ENCODE results near the gene TRUB1.

Gene TRUB1

GRCh38 chr10:114987995-114988394, 50.0 kb downstream of the TRUB1 start:
- no peak for DNase-seq

DNA sequence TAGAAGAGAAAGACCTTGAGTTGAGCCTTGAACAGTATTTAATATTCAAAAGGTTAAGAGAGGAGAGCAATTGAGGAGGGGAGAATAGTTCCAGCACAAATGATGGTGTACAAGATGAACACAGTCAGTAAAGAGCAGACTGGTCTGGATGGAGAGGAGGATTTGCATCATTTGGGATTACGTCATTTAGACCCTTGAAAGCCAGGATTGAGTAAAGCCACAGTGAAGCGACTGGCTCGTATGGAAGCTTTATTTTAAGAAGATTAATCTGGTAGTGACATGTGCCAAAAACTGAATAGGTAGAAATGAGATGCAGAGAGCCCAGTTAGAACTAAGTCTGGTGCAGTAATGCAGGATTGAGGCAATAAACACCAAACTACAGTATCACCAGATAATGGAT, 52.6 kb downstream of the TRUB1 start:
- no peak for DNase-seq

DNA sequence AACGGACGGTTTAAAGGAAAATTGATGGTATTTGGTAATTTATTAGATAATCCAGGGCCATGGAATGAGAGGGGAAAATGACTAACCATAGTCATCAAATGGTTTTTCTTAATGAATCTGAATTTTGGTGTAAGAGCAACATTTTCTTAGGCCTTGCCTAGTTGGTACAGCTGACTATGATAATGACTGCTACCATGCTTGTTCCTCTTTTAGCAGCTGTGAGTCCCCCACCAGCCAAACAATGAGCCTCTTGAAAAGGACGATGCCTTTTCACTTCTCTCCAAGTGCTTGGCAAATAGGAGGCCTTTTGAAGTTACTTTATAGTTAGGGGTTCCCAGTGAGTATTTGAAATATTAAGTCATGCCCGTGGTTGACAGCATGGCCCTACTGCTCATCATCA, 53.0 kb downstream of the TRUB1 start:
- DNase-seq: no peak

GRCh38 chr10:114992189-114992775, 54.3 kb downstream of the TRUB1 start:
- no peak for DNase-seq

DNA sequence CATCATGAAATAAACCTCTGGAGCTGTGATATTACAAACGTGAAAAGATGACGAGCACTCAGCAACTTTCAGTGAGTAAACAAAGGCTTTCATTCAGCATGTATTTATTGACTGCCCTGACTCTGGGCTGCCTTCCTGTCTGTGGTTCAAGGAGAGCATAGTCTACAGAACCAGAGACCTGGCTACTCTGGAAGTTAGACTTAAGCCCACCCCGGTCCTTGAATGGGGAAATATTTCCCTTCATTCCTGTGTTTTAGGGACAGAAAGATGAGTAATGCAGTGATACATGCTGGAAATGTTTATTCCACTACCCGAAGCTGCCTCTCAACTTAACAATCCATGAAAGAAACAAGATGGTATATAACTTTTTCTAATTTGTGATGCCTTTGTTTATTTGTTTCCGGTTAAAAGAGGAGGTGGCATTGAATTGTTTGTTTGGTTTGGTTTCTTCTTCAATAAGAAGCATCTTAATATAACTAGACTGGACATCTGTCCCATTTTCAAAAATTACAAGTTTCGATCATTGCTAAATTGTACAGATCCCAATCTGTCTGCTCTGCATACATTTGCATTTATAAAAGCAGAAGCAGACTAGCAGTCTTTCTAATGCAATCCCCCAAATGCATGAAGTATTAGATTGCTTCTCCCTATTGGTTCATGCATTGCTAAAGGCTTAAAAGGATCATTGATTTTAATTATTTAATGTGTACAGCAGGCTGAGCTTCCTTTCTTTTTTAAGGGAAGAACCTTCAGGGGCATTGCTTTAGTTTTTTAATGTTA, 57.7 kb downstream of the TRUB1 start:
- no peak for DNase-seq

DNA sequence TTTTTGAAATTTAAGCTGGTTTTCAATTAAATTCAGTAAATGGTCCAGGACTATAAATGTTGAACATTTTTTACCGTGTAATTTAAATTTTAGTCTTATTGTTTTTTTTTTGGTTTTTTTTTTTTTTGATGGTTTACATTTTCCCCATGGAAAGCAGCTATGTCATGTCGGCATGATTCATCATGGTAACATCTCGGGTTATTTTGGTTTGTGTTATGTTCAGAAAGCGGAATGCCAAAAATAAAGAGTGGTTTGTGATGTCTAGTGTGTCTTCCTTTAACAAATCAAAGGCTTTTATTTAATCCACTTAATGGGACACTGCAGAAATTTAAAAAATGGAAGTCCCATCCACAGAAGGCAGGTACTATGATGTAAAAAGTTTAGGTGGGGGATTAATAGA, 58.5 kb downstream of the TRUB1 start:
- DNase-seq: no peak

GRCh38 chr10:114998993-114999392, 61.0 kb downstream of the TRUB1 start:
- no peak for DNase-seq

- DNase-seq: no peak
Measured at GRCh38 chr10:115001506-115002381, 63.7 kb downstream of the TRUB1 start.

GRCh38 chr10:115003396-115003795, 65.4 kb downstream of the TRUB1 start:
- DNase-seq: no peak

DNA sequence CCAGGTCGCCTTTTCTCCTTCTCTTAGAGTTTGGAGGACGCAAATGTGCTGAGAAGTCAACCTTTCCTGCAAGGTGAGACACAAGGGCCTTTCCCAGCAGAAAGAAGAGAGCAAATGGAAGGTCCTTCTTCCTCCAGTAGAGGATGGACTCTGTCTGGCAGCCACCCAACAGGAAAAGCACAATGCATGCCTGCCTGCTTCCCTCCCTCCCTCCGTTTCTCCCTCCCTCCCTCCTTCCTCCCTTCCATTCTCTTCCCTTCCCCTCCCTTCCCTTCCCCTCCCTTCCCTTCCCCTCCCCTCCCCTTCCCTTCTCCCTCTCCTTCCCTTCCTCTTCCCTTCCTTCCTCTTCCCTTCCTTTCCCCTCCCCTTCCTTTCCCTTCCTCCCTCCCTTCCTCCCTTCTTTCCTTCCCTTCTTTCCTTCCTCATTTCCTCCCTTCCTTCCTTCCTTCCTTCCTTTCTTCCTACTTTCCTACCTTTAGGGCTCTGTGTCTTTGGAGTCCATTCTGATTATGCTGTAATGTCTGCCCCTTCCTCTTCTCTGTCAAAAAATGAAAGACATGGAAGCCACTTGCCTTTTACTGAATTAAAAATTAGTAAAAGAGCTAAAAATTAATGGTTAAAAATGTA, 66.4 kb downstream of the TRUB1 start:
- no peak for DNase-seq

- DNase-seq: no peak
Measured at GRCh38 chr10:115005771-115006170, 67.8 kb downstream of the TRUB1 start.

- DNase-seq: no peak
Measured at GRCh38 chr10:115018185-115018931, 80.4 kb downstream of the TRUB1 start.

DNA sequence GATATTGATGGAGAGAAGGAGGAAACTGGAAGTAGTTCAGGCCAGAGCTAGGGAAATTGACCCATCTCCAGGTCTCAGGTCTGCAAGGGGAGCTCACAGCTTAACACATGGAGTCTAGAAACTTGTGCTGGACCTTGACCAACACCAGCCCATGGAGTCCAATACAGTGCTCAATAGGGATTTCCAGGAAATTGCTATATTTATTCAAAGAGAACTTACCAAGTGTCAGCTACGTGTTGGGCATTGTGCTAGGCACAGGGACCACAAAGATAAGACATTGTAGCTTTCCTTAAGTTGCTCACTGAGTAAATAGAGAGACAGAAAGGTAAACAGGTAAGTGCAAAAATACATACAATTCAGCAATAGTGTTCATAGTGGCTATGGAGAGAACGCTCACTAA, 82.5 kb downstream of the TRUB1 start:
- no peak for DNase-seq

DNA sequence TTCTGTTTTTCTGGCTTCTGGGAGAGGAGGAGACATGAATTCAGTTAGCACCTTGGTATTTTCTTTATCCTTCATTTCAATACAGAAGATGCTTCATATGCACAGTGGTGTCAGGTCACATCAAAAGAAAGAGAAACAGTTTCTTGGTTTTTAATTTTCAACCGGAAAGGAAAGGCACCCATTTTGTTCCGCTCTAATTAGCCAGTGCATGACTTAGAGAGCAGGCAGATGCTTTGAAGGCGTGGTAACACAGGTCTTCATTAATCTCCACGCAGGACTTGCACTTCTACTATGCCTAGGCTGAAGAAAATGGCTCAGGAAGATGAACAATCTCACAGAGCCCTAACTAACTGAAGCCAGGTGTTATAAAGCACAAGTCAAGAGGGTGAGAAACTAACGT, 84.7 kb downstream of the TRUB1 start:
- DNase-seq: no peak

GRCh38 chr10:115023715-115024114, 85.7 kb downstream of the TRUB1 start:
- DNase-seq: no peak

DNA sequence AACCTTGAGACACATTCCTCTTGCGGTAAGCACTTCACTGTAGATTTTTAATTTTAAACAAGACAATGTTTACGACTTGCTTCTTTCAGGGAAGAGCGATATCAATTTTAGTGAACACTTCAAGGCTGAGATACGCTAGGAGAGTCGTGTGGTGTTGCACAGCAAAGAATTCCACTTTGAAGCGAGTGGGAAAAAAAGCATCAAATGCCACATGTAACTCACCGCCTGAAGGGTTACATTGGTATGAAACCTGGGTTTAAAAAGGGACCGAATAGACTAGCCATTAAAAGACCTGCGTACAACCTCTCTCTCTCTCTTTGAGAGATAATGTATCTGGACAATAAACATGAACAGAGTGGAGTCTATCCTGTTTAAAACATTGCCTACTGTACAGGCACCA, 86.4 kb downstream of the TRUB1 start:
- no peak for DNase-seq

GRCh38 chr10:115026056-115026745, 88.2 kb downstream of the TRUB1 start:
- no peak for DNase-seq

DNA sequence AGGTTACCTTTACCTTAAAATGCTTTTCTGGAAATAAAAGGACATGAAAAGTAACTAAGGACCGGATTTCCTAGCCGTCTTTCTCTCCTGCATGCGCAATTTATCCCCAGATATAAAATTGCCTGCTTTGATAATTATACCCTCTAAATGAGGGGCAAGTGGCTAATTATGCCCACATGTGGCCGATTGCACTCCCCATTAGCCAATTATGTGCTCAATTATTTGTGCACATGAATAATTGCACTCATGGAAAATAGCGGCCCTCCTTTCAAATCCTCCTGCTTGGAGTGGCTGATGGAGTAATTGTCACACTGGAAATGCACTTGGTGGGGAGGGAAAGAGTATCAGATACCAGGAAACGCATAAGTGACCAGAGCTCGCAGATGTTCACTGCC, 88.7 kb downstream of the TRUB1 start:
- no peak for DNase-seq

Data from cortex of kidney (tissue), 1 donor.